ENCODE results near the gene ARHGAP9.
"Not testable (repeated sequence)": the region's sequence is repeated elsewhere in the genome, so short reads cannot be mapped to it uniquely, and the experiment has no call there.

ARHGAP9 gene

DNA sequence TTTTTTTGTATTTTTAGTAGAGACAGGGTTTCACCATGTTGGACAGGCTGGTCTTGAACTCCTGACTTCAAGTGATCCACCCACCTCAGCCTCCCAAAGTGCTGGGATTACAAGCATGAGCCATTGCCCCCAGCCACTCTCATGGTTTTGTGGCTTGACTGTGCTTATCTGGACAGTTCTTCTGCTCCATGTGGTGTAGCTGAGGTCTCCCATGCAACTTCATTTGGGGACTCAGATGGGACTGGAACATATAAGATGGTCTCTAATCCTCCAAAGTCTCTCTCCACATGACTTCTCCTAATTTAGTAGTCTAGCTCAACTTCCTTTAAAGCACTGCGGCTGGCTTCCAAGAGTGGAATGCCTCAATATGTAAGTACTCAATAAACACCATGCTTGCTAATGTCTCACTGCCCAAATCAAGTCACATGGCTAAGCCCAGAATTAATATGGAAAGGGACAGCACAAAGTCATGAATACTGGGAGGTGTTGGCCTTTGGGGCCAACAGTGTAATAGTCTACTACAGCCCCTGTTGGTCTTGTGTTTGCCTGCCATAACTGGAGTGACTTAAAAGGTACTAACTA lies 37.7 kb downstream of the ARHGAP9 start:
- no peak overlapping the region for H3K4me3 ChIP-seq (ENCODE audit: low read depth, low read length)

DNA sequence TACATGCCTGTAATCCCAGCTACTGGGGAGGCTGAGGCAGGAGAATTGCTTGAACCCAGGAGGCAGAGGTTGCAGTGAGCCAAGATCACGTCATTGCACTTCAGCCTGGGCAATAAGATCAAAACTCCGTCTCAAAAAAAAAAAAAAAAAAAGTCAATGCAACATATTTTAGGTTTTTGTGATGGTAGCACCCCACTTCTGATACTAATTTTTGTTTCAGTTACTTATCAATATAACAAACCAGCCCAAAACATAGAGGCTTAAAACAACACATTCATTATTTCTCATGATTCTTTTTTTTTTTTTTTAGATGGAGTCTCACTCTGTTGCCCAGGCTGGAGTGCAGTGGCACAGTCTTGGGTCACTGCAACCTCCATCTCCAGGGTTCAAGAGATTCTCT lies 38.3 kb downstream of the ARHGAP9 start:
- not testable (repeated sequence) for H3K4me3 ChIP-seq (ENCODE audit: low read depth, low read length)

DNA sequence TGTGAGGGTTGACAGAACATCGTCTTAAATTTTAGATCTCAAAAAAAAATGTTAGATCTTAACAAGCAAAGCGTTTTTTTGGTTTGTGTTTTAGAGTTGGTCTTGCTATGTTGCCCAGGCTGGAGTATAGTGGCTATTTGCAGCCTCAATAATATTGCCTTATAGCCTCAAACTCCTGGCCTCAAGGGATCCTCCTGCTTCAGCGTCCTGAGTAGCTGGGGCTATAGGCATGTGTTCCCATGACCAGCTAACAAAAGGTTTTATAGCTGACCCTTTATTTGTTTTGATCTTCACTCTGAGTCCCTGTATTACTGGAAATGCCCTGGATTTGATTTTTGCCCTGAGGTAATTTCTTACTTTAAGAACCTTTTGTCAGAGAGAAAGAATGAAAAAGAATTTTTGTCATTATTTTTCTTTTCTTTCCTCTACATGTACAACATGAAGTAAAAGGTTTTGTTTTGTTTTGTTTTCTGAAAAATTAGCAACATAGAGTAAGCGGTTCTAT lies 39.9 kb downstream of the ARHGAP9 start:
- no peak overlapping the region for H3K4me3 ChIP-seq (ENCODE audit: low read depth, low read length)

DNA sequence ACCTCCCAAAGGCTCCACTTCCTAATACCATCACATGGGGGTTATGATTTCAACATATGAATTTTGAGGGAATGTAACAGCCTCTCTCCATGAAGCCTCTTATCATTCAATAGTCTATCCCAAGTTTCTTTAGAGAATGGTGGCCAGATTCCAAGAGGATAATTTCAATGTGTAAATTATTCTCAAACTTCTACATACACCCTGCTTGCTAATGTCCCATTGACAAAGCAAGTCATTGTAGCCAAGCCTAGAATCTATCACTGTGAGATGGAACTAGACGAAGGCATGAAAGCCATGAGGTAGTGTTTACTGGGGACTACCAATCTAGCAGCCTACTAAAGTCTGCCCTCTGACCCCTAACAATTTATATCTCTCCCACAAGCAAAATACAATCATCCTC lies 41.3 kb downstream of the ARHGAP9 start:
- no peak overlapping the region for H3K4me3 ChIP-seq (ENCODE audit: low read depth, low read length)

DNA sequence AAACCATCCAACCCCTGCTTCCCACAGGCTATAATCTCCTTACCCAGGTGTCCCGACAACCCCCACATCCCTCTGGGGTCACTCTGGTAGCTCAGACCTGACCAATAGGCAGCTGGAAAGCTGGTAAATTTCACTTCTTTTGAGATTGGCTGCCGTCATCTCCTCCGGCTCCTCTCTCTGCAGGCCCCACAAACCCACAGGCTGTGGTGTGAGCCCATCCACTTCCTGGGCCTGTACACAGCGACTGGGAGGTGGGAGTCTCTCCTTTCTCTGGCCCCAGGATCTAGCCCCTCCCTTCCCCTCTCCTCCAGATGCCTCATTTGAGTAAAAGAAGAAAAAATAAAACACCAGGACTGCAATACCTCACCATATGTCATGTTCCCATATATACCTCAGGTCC lies 44.4 kb downstream of the ARHGAP9 start:
- H3K4me3 ChIP-seq (ENCODE audit: low read depth, low read length): no peak overlapping the region

DNA sequence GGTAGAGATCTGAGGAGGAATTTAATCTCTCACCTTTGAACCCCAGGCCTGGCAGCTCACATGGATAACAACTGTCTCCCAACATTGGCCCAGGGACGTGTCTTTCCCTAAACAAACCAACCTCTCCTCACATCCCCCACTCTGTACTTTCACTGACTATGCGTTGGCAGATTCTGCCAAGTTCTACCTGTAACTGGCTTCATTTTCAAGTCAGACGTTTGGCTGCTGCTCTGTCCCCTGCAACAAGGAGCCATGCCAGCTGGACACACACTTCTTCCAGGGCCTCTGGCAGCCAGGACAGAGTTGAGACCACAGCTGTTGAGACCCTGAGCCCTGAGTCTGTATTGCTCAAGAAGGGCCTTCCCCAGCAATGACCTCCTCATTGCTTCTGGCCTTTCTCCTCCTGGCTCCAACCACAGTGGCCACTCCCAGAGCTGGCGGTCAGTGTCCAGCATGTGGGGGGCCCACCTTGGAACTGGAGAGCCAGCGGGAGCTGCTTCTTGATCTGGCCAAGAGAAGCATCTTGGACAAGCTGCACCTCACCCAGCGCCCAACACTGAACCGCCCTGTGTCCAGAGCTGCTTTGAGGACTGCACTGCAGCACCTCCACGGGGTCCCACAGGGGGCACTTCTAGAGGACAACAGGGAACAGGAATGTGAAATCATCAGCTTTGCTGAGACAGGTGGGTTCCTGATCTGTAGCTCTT lies 45.0 kb downstream of the ARHGAP9 start, which contains the start of gene INHBC:
Gene INHBC, plus strand, starts transcription at position 268 of the 707 bp plus-strand sequence. Its CDS starts 103 bp downstream, at position 371.
- H3K4me3 ChIP-seq (ENCODE audit: low read depth, low read length): no peak within 1 kb of the TSS

DNA sequence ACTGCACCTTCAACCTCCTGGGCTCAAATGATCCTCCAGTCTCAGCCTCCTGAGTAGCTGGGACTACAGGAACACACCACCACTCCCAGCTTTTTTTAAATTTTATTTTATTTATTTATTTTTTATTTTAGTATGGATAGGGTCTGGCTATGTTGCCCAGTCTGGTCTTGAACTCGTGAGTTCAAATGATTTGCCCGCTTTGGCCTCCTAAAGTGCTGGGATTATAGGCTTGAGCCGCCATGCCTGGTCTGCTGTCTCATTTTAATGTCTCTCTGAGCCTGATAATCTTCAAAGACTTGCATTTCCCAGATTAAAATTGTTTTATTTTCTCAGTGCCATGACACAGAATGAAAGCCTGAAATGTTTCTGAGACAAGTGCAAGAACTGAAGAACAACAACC lies 46.3 kb downstream of the ARHGAP9 start:
- no peak overlapping the region for H3K4me3 ChIP-seq (ENCODE audit: low read depth, low read length)

DNA sequence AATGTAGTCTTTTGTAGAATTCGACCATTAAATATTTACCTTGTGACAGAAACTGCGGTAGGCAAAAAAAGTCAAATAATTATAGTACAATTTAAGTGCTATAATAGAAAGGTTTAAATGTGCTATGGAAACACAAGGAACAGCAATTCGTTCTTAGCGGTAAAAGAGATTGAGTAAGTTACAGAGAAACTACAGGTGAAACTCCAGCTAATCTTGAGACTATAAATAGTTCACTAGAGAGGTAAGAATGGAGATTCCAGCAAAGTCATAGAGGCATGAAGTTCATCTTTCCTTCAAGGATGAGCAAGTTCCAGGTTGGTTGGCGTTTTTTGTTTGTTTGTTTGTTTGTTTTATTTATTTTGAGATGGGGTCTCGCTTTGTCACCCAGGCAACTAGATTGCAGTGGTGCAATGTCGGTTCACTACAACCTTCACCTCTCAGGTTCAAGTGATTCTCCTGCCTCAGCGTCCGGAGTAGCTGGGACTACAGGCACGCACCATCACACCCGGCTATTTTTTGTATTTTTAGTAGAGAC lies 47.9 kb downstream of the ARHGAP9 start:
- H3K4me3 ChIP-seq (ENCODE audit: low read depth, low read length): no peak overlapping the region

DNA sequence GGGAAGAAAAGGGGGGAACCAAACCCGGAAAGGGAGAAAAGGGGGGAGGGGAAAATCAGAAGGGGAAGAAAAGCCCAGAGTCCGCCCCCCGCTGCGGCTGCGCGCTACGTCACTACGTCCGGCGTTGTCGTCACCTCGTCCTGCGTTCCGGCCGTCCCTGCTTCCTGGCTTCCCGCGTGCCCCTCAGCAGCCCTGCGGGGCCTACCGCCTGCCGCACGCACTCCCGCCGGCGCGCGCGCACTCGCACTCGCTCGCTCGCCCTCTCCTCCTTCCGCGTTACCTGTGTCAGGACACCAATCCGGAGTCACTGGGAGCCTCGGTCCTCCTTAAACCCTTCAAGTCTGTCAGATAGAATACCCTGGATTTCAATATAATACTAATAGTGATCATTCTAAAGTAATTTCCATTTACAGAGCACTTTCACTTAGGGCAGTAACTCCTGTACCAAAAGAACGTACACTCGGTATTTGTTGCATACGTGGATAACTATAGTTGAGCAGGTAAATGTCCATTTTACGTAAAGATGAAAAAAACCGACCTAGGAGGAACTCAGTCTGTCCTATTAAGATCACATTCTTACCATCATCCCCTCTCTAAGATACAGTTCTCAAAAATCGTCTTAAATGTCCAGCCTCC lies 48.6 kb downstream of the ARHGAP9 start, which contains the start of gene R3HDM2:
Gene R3HDM2, minus strand, starts transcription at position 113 of the 636 bp plus-strand sequence. CDS start 120,615 bp downstream, outside the sequence.
- peak within 1 kb of the TSS; percentile 86 for H3K4me3 ChIP-seq (ENCODE audit: low read depth, low read length)

DNA sequence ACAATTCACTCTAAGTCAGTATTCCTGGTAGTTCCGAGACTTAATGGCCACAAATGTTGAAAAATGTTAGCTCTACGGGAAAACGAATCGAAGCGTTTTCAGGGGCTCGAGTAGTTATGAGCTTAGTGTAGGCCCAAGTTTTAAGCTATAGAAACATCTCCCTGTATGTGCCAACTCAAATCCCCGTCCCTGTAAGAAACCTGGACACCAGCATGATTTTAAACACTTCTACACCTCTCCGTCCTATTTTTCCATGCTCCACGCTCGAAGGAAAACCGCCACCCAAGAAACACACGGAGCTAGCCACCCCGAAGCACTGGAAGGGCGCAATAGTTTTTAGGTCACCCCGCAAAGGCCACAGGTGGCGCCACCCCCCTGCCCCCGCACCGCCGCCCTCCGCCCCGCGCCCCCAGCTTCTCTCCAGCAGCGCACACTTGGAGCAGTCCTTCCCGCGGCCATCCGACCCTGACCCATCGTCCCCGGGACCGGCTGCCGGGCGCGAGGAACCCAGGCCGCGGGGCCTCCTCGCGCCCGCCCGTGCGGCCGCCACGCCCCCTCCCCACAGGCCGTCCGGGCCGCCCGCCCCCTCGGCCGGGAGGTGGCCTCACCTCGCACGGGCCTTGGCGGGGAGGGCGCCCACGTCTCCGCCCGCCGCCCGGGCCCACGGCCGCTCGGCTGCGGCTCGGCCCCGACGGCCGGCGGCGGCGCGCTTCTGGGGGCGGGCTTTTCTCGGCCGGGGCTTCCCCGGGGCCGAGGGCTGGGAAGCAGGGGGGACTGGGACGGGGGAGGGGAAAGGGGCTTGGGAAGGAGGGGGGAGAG lies 49.3 kb downstream of the ARHGAP9 start:
- H3K4me3 ChIP-seq (ENCODE audit: low read depth, low read length): peak overlapping the region; percentile 86

DNA sequence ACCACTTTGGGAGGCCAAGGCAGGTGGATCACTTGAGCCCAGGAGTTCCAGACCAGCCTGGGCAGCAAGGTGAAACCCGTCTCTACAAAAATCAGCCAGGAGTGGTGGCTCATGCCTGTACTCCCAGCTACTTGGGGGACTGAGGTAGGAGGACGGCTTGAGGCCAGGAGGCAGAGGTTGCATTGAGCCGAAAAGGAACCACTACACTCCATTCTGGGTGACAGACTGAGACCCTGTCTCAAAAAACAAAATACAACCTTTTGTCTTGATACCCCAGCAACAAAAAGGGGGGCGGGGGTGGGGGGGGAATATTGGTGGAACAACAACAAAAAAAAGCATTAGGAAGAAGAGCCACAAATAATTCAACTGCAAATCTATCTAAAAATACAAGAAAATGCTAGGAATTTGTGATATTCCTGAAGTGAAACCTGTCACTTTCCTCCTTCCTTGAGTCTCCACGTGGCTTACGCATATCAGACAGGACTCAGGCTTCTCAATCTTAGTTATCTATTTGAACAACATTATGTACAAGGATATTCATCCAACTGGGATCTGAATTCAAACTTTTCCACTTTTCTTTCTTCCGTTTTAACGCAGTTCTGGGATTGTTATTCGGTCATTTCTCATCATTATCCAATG lies 50.1 kb downstream of the ARHGAP9 start:
- H3K4me3 ChIP-seq (ENCODE audit: low read depth, low read length): peak overlapping the region; percentile 86

DNA sequence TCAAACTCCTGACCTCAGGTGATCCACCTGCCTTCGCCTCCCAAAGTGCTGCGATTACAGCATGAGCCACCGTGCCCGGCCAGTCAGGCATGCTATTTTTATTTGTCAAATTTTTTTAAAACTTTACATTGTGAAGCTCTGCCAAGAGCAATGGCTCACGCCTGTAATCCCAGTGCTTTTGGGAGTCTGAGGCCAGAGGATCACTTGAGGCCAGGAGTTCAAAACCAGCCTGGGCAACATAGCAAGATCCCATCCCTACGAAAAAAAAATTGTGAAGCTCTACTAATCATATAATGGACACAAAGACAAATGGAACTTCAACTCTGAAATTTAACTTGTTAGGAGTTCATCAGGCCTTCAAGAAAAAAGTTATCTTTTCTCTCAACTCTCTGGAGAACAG lies 50.7 kb downstream of the ARHGAP9 start:
- no peak overlapping the region for H3K4me3 ChIP-seq (ENCODE audit: low read depth, low read length)

DNA sequence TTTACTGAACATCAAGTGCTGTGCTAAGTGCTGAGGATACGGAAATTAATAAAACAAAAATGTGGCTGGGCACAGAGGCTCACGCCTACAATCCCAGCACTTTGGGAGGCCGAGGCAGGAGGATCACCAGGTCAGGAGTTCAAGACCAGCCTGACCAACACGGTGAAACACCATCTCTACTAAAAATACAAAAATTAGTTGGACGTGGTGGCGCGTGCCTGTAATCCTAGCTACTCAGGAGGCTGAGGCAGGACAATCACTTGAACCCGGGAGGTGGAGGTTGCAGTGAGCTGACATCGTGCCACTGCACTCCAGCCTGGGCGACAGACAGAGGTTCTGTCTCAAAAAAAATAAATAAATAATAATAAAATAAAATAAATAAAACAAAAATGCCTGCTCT lies 52.7 kb downstream of the ARHGAP9 start:
- not testable (repeated sequence) for H3K4me3 ChIP-seq (ENCODE audit: low read depth, low read length)

Measured in iPS-11a (cell line).